ENCODE measurements around the gene ZNF316.
"Not testable (repeated sequence)": the region's sequence is repeated elsewhere in the genome, so short reads cannot be mapped to it uniquely, and the experiment has no call there.

ZNF316 gene

DNA sequence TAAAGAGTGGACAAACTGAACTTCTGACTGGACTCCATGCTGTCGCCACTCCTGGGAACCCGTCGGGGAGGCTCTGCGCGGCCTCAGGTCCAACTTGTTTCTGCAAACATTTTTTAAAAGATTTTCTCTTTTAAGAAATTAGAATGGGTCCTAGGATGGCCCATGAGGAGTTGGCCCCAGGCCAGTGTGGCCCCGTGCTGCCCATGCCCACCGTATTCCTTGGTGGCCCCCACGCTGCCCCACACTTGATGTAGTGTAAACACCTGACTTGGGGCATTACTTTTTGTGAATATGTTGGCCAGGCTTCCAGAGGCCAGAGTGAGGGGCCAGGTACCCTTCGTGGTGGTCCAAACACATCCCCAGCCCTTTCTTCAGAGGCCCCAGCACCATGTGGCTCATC is 19.3 kb downstream of the ZNF316 start:
- 100% methylated on average over 2 of the region's 9 CpGs for WGBS (ENCODE audit: insufficient coverage)
- no peak for DNase-seq
- H3K4me3 ChIP-seq (ENCODE audit: control insufficient read depth in 1 of 7, extremely low read depth in 1 of 7, insufficient read depth in 4 of 7, low read depth in 2 of 7, low read length in 6 of 7) = no peak overlapping the region
- POLR2A ChIA-PET = no interaction called here
- CTCF ChIA-PET = no interaction called here
- H3K4me1 ChIP-seq (ENCODE audit: control extremely low read depth in 1 of 4, control insufficient read depth in 4 of 4, insufficient read depth in 4 of 4, low read length in 3 of 4) = peaks cover 0 to 5% (median 1%) of the 10 kb centered on the region in 4 experiments
- H3K36me3 ChIP-seq (ENCODE audit: control insufficient read depth in 4 of 4, insufficient read depth in 4 of 4, low read length in 3 of 4) = peaks cover 16 to 43% (median 31%) of the 10 kb centered on the region in 4 experiments
- no peaks in the 10 kb centered on the region for H3K27me3 ChIP-seq (replicated peaks in 2 of 5; ENCODE audit: control insufficient read depth in 4 of 5, insufficient read depth in 5 of 5, low read length in 4 of 5)
- H3K27ac ChIP-seq (ENCODE audit: insufficient read depth in 1 of 2, low read depth in 1 of 2, low read length in 2 of 2, poor library complexity in 1 of 2, severe bottlenecking in 2 of 2) = no peak overlapping the region
- peaks cover 0 to 37% (median 20%) of the 10 kb centered on the region in 5 experiments for H3K9me3 ChIP-seq (ENCODE audit: control extremely low read depth in 1 of 5, control insufficient read depth in 4 of 5, insufficient read depth in 2 of 5, low read depth in 1 of 5, low read length in 4 of 5)

DNA sequence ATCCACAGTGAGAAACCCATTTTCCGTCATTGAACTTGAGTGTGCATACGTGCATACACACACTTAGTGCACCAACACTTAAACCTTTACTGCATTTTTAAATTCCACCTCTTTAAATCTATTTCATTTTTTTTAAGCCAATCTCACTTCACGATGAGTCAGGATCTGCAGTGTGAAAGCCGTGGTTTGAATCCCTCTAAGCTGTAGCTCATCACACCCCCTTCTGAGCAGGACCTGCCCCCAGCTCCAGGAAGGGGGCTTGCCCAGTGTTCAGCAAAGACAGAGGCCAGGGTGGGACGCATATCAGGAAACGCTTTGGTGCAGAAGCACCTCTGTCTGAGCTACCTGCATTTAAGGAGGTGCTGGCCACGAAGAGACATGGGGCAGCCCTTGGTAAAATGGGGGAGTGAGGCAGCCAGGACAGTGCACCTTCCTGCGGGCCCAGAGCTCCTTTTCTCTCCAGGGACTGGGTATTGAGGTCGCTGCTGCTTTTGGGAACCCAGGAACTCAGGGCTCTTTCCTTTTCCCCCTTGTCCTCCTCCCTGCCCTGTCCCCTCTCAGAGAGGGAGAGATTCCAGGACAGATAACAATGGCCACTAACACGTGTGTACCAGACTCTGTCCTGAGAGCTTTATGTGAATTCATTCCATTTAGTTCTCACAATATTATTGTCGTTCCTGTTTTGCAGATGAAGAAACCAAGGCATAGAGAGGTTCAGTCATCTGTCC is 21.7 kb downstream of the ZNF316 start:
- ChIA-PET POLR2A (no interaction called here), CTCF (interaction anchor here (0.8 kb wide), 1 partner anchor 9 kb away, joined by 3 read pairs; no protein-coding TSS in a partner anchor)
- WGBS (ENCODE audit: insufficient coverage) = 36% methylated on average over 9 of the region's 11 CpGs
- Histone ChIP-seq H3K36me3 (ENCODE audit: control insufficient read depth in 4 of 4, insufficient read depth in 4 of 4, low read length in 3 of 4) (peaks cover 4 to 24% (median 14%) of the 10 kb centered on the region in 4 experiments), H3K9me3 (ENCODE audit: control extremely low read depth in 1 of 5, control insufficient read depth in 4 of 5, insufficient read depth in 2 of 5, low read depth in 1 of 5, low read length in 4 of 5) (peaks cover 0 to 16% (median 4%) of the 10 kb centered on the region in 5 experiments), H3K27me3 (replicated peaks in 2 of 5; ENCODE audit: control insufficient read depth in 4 of 5, insufficient read depth in 5 of 5, low read length in 4 of 5) (no peaks in the 10 kb centered on the region), H3K4me3 (ENCODE audit: control insufficient read depth in 1 of 7, extremely low read depth in 1 of 7, insufficient read depth in 4 of 7, low read depth in 2 of 7, low read length in 6 of 7) (no peak overlapping the region), H3K4me1 (ENCODE audit: control extremely low read depth in 1 of 4, control insufficient read depth in 4 of 4, insufficient read depth in 4 of 4, low read length in 3 of 4) (peaks cover 0 to 5% (median 1%) of the 10 kb centered on the region in 4 experiments), H3K27ac (ENCODE audit: insufficient read depth in 1 of 2, low read depth in 1 of 2, low read length in 2 of 2, poor library complexity in 1 of 2, severe bottlenecking in 2 of 2) (no peak overlapping the region)
- peak in 2 of 3 donors; percentile 37 to 54 for DNase-seq

DNA sequence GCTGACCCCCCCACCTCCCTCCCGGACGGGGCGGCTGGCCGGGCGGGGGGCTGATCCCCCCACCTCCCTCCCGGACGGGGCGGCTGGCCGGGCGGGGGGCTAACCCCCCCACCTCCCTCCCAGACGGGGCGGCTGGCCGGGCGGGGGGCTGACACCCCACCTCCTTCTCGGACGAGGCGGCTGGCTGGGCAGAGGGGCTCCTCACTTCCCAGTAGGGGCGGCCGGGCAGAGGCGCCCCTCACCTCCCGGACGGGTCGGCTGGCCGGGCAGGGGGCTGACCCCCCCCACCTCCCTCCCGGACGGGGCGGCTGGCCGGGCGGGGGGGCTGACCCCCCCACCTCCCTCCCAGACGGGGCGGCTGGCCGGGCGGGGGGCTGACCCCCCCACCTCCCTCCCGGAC is 33.7 kb downstream of the ZNF316 start:
- DNase-seq; CTCF ChIA-PET; POLR2A ChIA-PET; H3K27ac ChIP-seq (ENCODE audit: insufficient read depth in 1 of 2, low read depth in 1 of 2, low read length in 2 of 2, poor library complexity in 1 of 2, severe bottlenecking in 2 of 2); H3K4me1 ChIP-seq (ENCODE audit: control extremely low read depth in 1 of 4, control insufficient read depth in 4 of 4, insufficient read depth in 4 of 4, low read length in 3 of 4); H3K4me3 ChIP-seq (ENCODE audit: control insufficient read depth in 1 of 7, extremely low read depth in 1 of 7, insufficient read depth in 4 of 7, low read depth in 2 of 7, low read length in 6 of 7); H3K27me3 ChIP-seq (replicated peaks in 2 of 5; ENCODE audit: control insufficient read depth in 4 of 5, insufficient read depth in 5 of 5, low read length in 4 of 5): not testable (repeated sequence)
- peaks cover 19 to 58% (median 37%) of the 10 kb centered on the region in 5 experiments for H3K9me3 ChIP-seq (ENCODE audit: control extremely low read depth in 1 of 5, control insufficient read depth in 4 of 5, insufficient read depth in 2 of 5, low read depth in 1 of 5, low read length in 4 of 5)
- no CpG with 5 or more reads among the region's 34 CpGs for WGBS (ENCODE audit: insufficient coverage)
- H3K36me3 ChIP-seq (ENCODE audit: control insufficient read depth in 4 of 4, insufficient read depth in 4 of 4, low read length in 3 of 4) = peaks cover 0 to 23% (median 4%) of the 10 kb centered on the region in 4 experiments

GRCh38 chr7:6675807-6676405 is 38.8 kb downstream of the ZNF316 start:
- Histone ChIP-seq H3K27ac (ENCODE audit: insufficient read depth in 1 of 2, low read depth in 1 of 2, low read length in 2 of 2, poor library complexity in 1 of 2, severe bottlenecking in 2 of 2) (no peak overlapping the region), H3K4me3 (ENCODE audit: control insufficient read depth in 1 of 7, extremely low read depth in 1 of 7, insufficient read depth in 4 of 7, low read depth in 2 of 7, low read length in 6 of 7) (no peak overlapping the region), H3K4me1 (ENCODE audit: control extremely low read depth in 1 of 4, control insufficient read depth in 4 of 4, insufficient read depth in 4 of 4, low read length in 3 of 4) (no peaks in the 10 kb centered on the region), H3K36me3 (ENCODE audit: control insufficient read depth in 4 of 4, insufficient read depth in 4 of 4, low read length in 3 of 4) (peaks cover 0 to 12% (median under 1%) of the 10 kb centered on the region in 4 experiments), H3K27me3 (replicated peaks in 2 of 5; ENCODE audit: control insufficient read depth in 4 of 5, insufficient read depth in 5 of 5, low read length in 4 of 5) (no peaks in the 10 kb centered on the region), H3K9me3 (ENCODE audit: control extremely low read depth in 1 of 5, control insufficient read depth in 4 of 5, insufficient read depth in 2 of 5, low read depth in 1 of 5, low read length in 4 of 5) (peaks cover 23 to 65% (median 58%) of the 10 kb centered on the region in 5 experiments)
- ChIA-PET CTCF (no interaction called here), POLR2A (no interaction called here)
- no peak for DNase-seq
- no CpG with 5 or more reads among the region's 1 CpG for WGBS (ENCODE audit: insufficient coverage)

- ChIA-PET POLR2A (no interaction called here), CTCF (interaction anchor here (0.8 to 1.4 kb wide), 2 partner anchors 15 to 24 kb away, joined by 3 read pairs; no protein-coding TSS in a partner anchor)
- no peaks in the 10 kb centered on the region for H3K36me3 ChIP-seq (ENCODE audit: control insufficient read depth in 4 of 4, insufficient read depth in 4 of 4, low read length in 3 of 4)
- no CpG with 5 or more reads among the region's 1 CpG for WGBS (ENCODE audit: insufficient coverage)
- H3K9me3 ChIP-seq (ENCODE audit: control extremely low read depth in 1 of 5, control insufficient read depth in 4 of 5, insufficient read depth in 2 of 5, low read depth in 1 of 5, low read length in 4 of 5) = peaks cover 11 to 77% (median 70%) of the 10 kb centered on the region in 5 experiments
- no peak for DNase-seq
- no peak overlapping the region for H3K27ac ChIP-seq (ENCODE audit: insufficient read depth in 1 of 2, low read depth in 1 of 2, low read length in 2 of 2, poor library complexity in 1 of 2, severe bottlenecking in 2 of 2)
- H3K4me1 ChIP-seq (ENCODE audit: control extremely low read depth in 1 of 4, control insufficient read depth in 4 of 4, insufficient read depth in 4 of 4, low read length in 3 of 4) = no peaks in the 10 kb centered on the region
- no peaks in the 10 kb centered on the region for H3K27me3 ChIP-seq (replicated peaks in 2 of 5; ENCODE audit: control insufficient read depth in 4 of 5, insufficient read depth in 5 of 5, low read length in 4 of 5)
- no peak overlapping the region for H3K4me3 ChIP-seq (ENCODE audit: control insufficient read depth in 1 of 7, extremely low read depth in 1 of 7, insufficient read depth in 4 of 7, low read depth in 2 of 7, low read length in 6 of 7)
Measured at GRCh38 chr7:6680146-6680545, 43.0 kb downstream of the ZNF316 start.

GRCh38 chr7:6691103-6691502 is 54.0 kb downstream of the ZNF316 start:
- no CpG with 5 or more reads among the region's 4 CpGs for WGBS (ENCODE audit: insufficient coverage)
- Histone ChIP-seq H3K27ac (ENCODE audit: insufficient read depth in 1 of 2, low read depth in 1 of 2, low read length in 2 of 2, poor library complexity in 1 of 2, severe bottlenecking in 2 of 2) (no peak overlapping the region), H3K4me3 (ENCODE audit: control insufficient read depth in 1 of 7, extremely low read depth in 1 of 7, insufficient read depth in 4 of 7, low read depth in 2 of 7, low read length in 6 of 7) (peak overlapping the region in 1 of 7 experiments; percentile 47), H3K36me3 (ENCODE audit: control insufficient read depth in 4 of 4, insufficient read depth in 4 of 4, low read length in 3 of 4) (peaks cover 76 to 99% (median 87%) of the 10 kb centered on the region in 4 experiments), H3K27me3 (replicated peaks in 2 of 5; ENCODE audit: control insufficient read depth in 4 of 5, insufficient read depth in 5 of 5, low read length in 4 of 5) (no peaks in the 10 kb centered on the region), H3K4me1 (ENCODE audit: control extremely low read depth in 1 of 4, control insufficient read depth in 4 of 4, insufficient read depth in 4 of 4, low read length in 3 of 4) (no peaks in the 10 kb centered on the region), H3K9me3 (ENCODE audit: control extremely low read depth in 1 of 5, control insufficient read depth in 4 of 5, insufficient read depth in 2 of 5, low read depth in 1 of 5, low read length in 4 of 5) (peaks cover 48 to 97% (median 74%) of the 10 kb centered on the region in 5 experiments)
- POLR2A ChIA-PET = no interaction called here
- CTCF ChIA-PET = no interaction called here
- DNase-seq = peak in 1 of 3 donors; percentile 33

DNA sequence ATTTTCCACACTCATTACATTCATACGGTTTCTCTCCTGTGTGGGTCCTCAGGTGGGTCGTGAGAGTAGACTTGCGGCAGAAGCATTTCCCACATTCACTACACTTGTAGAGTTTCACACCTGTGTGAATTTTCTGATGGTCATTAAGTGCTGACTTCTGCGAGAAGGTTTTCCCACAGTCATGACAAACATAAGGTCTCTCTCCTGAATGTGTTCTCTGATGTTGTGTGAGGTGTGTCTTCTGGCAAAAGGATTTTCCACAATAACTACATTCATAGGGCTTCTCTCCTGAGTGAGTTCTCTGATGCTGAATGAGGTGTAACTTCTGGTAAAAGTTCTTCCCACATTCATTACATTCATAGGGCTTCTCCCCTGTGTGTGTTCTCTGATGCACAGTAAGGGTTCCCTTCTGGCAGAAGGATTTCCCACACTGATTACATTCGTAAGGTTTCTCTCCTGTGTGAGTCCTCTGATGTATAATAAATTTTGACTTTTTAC is 54.5 kb downstream of the ZNF316 start:
- no peaks in the 10 kb centered on the region for H3K4me1 ChIP-seq (ENCODE audit: control extremely low read depth in 1 of 4, control insufficient read depth in 4 of 4, insufficient read depth in 4 of 4, low read length in 3 of 4)
- CTCF ChIA-PET = interaction anchor here (1.3 kb wide), 1 partner anchor 10 kb away, joined by 3 read pairs; no protein-coding TSS in a partner anchor
- H3K36me3 ChIP-seq (ENCODE audit: control insufficient read depth in 4 of 4, insufficient read depth in 4 of 4, low read length in 3 of 4) = peaks cover 81 to 100% (median 90%) of the 10 kb centered on the region in 4 experiments
- H3K4me3 ChIP-seq (ENCODE audit: control insufficient read depth in 1 of 7, extremely low read depth in 1 of 7, insufficient read depth in 4 of 7, low read depth in 2 of 7, low read length in 6 of 7) = no peak overlapping the region
- POLR2A ChIA-PET = no interaction called here
- no CpG with 5 or more reads among the region's 5 CpGs for WGBS (ENCODE audit: insufficient coverage)
- H3K9me3 ChIP-seq (ENCODE audit: control extremely low read depth in 1 of 5, control insufficient read depth in 4 of 5, insufficient read depth in 2 of 5, low read depth in 1 of 5, low read length in 4 of 5) = peaks cover 48 to 97% (median 75%) of the 10 kb centered on the region in 5 experiments
- H3K27ac ChIP-seq (ENCODE audit: insufficient read depth in 1 of 2, low read depth in 1 of 2, low read length in 2 of 2, poor library complexity in 1 of 2, severe bottlenecking in 2 of 2) = no peak overlapping the region
- H3K27me3 ChIP-seq (replicated peaks in 2 of 5; ENCODE audit: control insufficient read depth in 4 of 5, insufficient read depth in 5 of 5, low read length in 4 of 5) = no peaks in the 10 kb centered on the region
- DNase-seq = peak in 2 of 3 donors; percentile 53 to 69
